Left lung (tissue), 10 donors: ENCODE data around the gene FADD. TPM values are rescaled to one million over a fixed set of nuclear protein-coding genes. Genes with fewer than 3 reads are reported as not detected.
"Not testable (repeated sequence)": the region's sequence is repeated elsewhere in the genome, so short reads cannot be mapped to it uniquely, and the experiment has no call there.

Source experiments
- ATAC-seq: fragments of 200-7000 bp; cut with Tn5 transposase; one replicate; pipeline ENCODE4 v1.9.1; 2020; ENCODE audit warnings: moderate library complexity
- DNase-seq, 4 donors: peaks; one replicate each; pipeline ENCODE4 v3.0.0-alpha.2; 2013 to 2020
- H3K27ac ChIP-seq, 2 donors: fragments of 200-600 bp; sonication (generic) in 1 of 2; one replicate each; pipeline versions ENCODE4 v1.5.0 to v1.8.0; 2020 to 2021
- H3K27me3 ChIP-seq, 2 donors: fragments of 200-600 bp; sonication (generic) in 1 of 2; one replicate each; pipeline versions ENCODE4 v1.5.0 to v1.8.0; 2020 to 2021
- H3K36me3 ChIP-seq, 2 donors: fragments of 200-600 bp; sonication (generic) in 1 of 2; one replicate each; pipeline versions ENCODE4 v1.5.0 to v1.8.0; 2020 to 2021
- H3K4me1 ChIP-seq, 2 donors: fragments of 200-600 bp; one replicate each; pipeline ENCODE4 v1.8.0; 2021
- H3K4me3 ChIP-seq, 2 donors: fragments of 200-600 bp; sonication (generic) in 1 of 2; one replicate each; pipeline versions ENCODE4 v1.5.0 to v1.8.0; 2020 to 2021; ENCODE audit warnings: mild to moderate bottlenecking in 1 of 2
- H3K9me3 ChIP-seq, 2 donors: fragments of 200-600 bp; sonication (generic) in 1 of 2; one replicate each; pipeline versions ENCODE4 v1.5.0 to v1.8.0; 2020 to 2021
- intact Hi-C, 2 donors: fragments of 100-400 bp; cut with DNase I; formaldehyde crosslinking; loops; one replicate each; pipeline versions ENCODE4 v1.11.2 to v1.14.2; 2022
- polyA plus RNA-seq, 6 donors: library from polyadenylated mRNA; unstranded; fragments of 120-200 nt; gene quantifications; one replicate each; pipeline ENCODE4 v1.2.1, GENCODE V29; 2013; ENCODE audit not compliant: insufficient read length in 6 of 6
- total RNA-seq, 2 donors: library from RNA; stranded (reverse); fragmentation: NEBNext Ultra II Directional; extraction: Animal tissue kit (Norgen Biotek cat#: 25700); gene quantifications; one replicate each; pipeline ENCODE4 v1.2.1, GENCODE V29; 2021
- TF ChIP-seq, protein P1 (sequence below), 2 donors: fragments of 200-600 bp; sonication (generic) in 1 of 2; IDR thresholded peaks; one replicate each; pipeline versions ENCODE4 v1.5.0 to v1.8.0; 2021; ENCODE audit warnings: antibody characterized with exemption in 2 of 2
- donor health status: DM: no; HTN: yes; CAD: no.
- donor health status: DM: no; HTN: no; CAD: no.

The FADD gene
- total and polyA plus RNA-seq, 8 donors = 10.6 to 28.4 (median 14.4) TPM

GRCh38 chr11:70210051-70210501, 7.0 kb downstream of the FADD start:
- intact Hi-C loops = no loop called here
- H3K27ac ChIP-seq = no peak overlapping the region
- peaks cover 0 to 44% of the 10 kb centered on the region in 2 donors for H3K36me3 ChIP-seq
- H3K9me3 ChIP-seq = no peaks in the 10 kb centered on the region
- TF ChIP-seq, protein P1, sequence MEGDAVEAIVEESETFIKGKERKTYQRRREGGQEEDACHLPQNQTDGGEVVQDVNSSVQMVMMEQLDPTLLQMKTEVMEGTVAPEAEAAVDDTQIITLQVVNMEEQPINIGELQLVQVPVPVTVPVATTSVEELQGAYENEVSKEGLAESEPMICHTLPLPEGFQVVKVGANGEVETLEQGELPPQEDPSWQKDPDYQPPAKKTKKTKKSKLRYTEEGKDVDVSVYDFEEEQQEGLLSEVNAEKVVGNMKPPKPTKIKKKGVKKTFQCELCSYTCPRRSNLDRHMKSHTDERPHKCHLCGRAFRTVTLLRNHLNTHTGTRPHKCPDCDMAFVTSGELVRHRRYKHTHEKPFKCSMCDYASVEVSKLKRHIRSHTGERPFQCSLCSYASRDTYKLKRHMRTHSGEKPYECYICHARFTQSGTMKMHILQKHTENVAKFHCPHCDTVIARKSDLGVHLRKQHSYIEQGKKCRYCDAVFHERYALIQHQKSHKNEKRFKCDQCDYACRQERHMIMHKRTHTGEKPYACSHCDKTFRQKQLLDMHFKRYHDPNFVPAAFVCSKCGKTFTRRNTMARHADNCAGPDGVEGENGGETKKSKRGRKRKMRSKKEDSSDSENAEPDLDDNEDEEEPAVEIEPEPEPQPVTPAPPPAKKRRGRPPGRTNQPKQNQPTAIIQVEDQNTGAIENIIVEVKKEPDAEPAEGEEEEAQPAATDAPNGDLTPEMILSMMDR (IDR thresholded peaks at IDR 0.05) = no peak
- H3K27me3 ChIP-seq = no peaks in the 10 kb centered on the region
- ATAC-seq (no peak), DNase-seq (no peak)
- H3K4me1 ChIP-seq = peaks cover 2 to 25% of the 10 kb centered on the region in 2 donors
- no peak overlapping the region for H3K4me3 ChIP-seq

- Histone ChIP-seq H3K36me3 (peaks cover 0 to 42% of the 10 kb centered on the region in 2 donors), H3K27ac (no peak overlapping the region), H3K9me3 (no peaks in the 10 kb centered on the region), H3K27me3 (no peaks in the 10 kb centered on the region), H3K4me1 (peaks cover 0 to 21% of the 10 kb centered on the region in 2 donors), H3K4me3 (no peak overlapping the region)
- TF ChIP-seq, protein P1 (IDR thresholded peaks at IDR 0.05) = no peak
- intact Hi-C loops = no loop called here
- DNase-seq = no peak
- no peak for ATAC-seq
Observed at GRCh38 chr11:70210530-70210929, 7.4 kb downstream of the FADD start.

DNA sequence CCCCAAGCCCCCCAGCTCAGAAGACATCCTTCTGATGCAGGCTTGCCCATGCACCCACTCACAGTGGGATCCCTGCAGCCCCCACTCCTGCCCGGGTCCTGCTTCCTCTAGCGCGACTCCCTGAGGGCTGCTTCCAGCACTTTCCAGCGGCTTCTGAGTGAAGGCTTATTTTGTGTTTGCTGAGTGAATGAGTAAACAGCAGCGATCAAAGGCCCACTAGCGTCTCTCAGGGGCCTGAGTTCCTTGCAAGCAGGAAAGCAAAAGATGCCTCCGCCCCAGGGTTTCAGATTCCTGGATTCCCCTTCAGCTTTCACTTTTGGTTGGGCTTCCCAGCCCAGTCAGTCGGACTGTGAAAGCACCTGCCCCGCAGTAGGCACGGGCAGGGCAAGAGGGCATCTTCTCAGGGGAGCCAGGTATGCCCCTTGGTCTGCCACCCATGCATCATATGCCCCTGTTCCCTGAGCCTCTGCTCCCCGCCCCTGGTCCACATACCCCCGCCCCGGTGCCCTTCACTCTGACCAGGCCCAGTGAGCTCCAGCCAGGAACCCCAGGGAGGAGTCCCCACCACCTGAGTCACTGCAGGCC, 9.2 kb downstream of the FADD start:
- Histone ChIP-seq H3K4me3 (no peak overlapping the region), H3K9me3 (no peaks in the 10 kb centered on the region), H3K36me3 (peaks cover 0 to 24% of the 10 kb centered on the region in 2 donors), H3K27me3 (no peaks in the 10 kb centered on the region), H3K27ac (peak overlapping the region in 1 of 2 donors; percentile 6), H3K4me1 (peaks cover 0 to 8% of the 10 kb centered on the region in 2 donors)
- intact Hi-C loops = no loop called here
- ATAC-seq = peak; percentile 79
- TF ChIP-seq, protein P1 (IDR thresholded peaks at IDR 0.05) = no peak
- peak in 1 of 4 donors; percentile 24 for DNase-seq

- H3K4me3 ChIP-seq, H3K4me1 ChIP-seq, H3K27ac ChIP-seq, H3K27me3 ChIP-seq, H3K9me3 ChIP-seq, ATAC-seq, H3K36me3 ChIP-seq, intact Hi-C loops: not testable (repeated sequence)
- peak in 1 of 4 donors; percentile 24 for DNase-seq
Observed at GRCh38 chr11:70217388-70217787, 14.3 kb downstream of the FADD start.

DNA sequence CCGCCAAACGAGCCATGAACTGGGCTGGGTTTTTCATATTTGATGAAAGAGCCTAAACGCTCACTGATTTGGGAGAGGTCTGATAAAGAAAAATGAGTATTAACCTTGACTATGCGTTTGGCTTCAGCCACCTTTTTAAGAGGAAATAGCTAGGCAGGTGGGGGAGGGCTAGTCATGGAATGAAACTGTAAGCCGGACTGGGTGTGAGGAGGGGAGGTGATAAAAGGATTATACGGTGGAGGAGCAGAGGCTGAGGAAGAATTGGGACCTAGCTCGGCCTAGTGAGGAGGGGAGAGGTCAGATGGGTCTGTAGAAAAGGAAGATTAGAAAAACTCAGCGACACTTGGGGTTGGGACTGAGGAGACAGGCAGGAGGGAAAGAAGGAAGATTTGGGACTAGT, 15.0 kb downstream of the FADD start:
- H3K27ac ChIP-seq, H3K36me3 ChIP-seq, H3K4me1 ChIP-seq, ATAC-seq, DNase-seq, H3K27me3 ChIP-seq, H3K9me3 ChIP-seq, intact Hi-C loops, H3K4me3 ChIP-seq: not testable (repeated sequence)

DNA sequence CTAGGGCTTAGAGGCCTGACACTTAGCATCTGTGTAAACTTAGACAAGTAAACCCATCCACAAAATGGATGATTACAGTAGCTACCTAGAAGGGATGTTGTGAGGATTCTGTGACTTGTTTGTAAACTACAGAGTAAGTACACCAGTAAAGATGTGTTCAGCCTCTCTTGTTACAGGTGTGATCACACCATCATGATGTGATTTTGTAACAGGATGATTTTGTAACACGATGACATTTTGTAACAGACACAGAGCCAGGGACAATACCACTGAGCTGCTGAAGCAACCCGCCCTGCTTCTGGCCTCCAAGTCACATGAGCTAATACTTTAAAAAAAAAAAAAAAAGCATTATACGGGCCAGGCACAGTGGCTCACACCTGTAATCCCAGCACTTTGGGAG, 17.0 kb downstream of the FADD start:
- TF ChIP-seq, protein P1 (IDR thresholded peaks at IDR 0.05) = no peak
- Histone ChIP-seq H3K27ac (peak overlapping the region in 1 of 2 donors; percentile 57), H3K27me3 (no peaks in the 10 kb centered on the region), H3K9me3 (no peaks in the 10 kb centered on the region), H3K4me3 (no peak overlapping the region), H3K4me1 (no peaks in the 10 kb centered on the region), H3K36me3 (no peaks in the 10 kb centered on the region)
- ATAC-seq = no peak
- intact Hi-C loops = no loop called here
- DNase-seq = no peak
